HepG2 (cell line): ENCODE data around the gene CYTH1. TPM values are rescaled to one million over a fixed set of nuclear protein-coding genes. Genes with fewer than 3 reads are reported as not detected.

Experiments used
- ARNTL ChIP-seq: sonication (generic); formaldehyde crosslinking; IDR thresholded peaks from 2 replicates; pipeline ENCODE4 v1.4.0; 2020; ENCODE audit warnings: mild to moderate bottlenecking, missing genetic modification reagents
- DPF2 ChIP-seq: sonication (generic); formaldehyde crosslinking; IDR thresholded peaks from 2 replicates; pipeline ENCODE4 v1.4.0; 2020; ENCODE audit warnings: mild to moderate bottlenecking, low read depth, missing genetic modification reagents, borderline replicate concordance
- KAT8 ChIP-seq: IDR thresholded peaks from 2 replicates; pipeline ENCODE4 v1.6.1; 2016; ENCODE audit warnings: missing genetic modification reagents, missing compliant biosample characterization
- KDM4B ChIP-seq: sonication (generic); formaldehyde crosslinking; IDR thresholded peaks from 2 replicates; pipeline ENCODE4 v1.4.0; 2020; ENCODE audit warnings: missing genetic modification reagents
- NCOR1 ChIP-seq: fragments of 200-600 bp; sonication (generic); IDR thresholded peaks from 2 replicates; pipeline ENCODE4 v1.7.0; 2017; ENCODE audit warnings: antibody characterized with exemption, low read length, borderline replicate concordance
- NFKBIZ ChIP-seq: IDR thresholded peaks from 2 replicates; pipeline ENCODE4 v1.6.1; 2018; ENCODE audit warnings: missing genetic modification reagents, missing compliant biosample characterization
- PITX1 ChIP-seq: sonication (generic); formaldehyde crosslinking; IDR thresholded peaks from 2 replicates; pipeline ENCODE4 v1.5.1; 2020; ENCODE audit warnings: mild to moderate bottlenecking, missing genetic modification reagents
- POGZ ChIP-seq: sonication (generic); formaldehyde crosslinking; IDR thresholded peaks from 2 replicates; pipeline ENCODE4 v1.4.0; 2020; ENCODE audit warnings: mild to moderate bottlenecking, missing genetic modification reagents
- RARA ChIP-seq: IDR thresholded peaks from 2 replicates; pipeline ENCODE4 v1.6.1; 2016; ENCODE audit warnings: missing genetic modification reagents, missing compliant biosample characterization
- SALL1 ChIP-seq: sonication (generic); formaldehyde crosslinking; IDR thresholded peaks from 2 replicates; pipeline ENCODE4 v1.8.0; 2022; ENCODE audit warnings: mild to moderate bottlenecking, missing genetic modification reagents
- SIX4 ChIP-seq: sonication (generic); formaldehyde crosslinking; IDR thresholded peaks from 2 replicates; pipeline ENCODE4 v1.4.0; 2020; ENCODE audit warnings: missing genetic modification reagents
- U2AF1 ChIP-seq: fragments of 200-400 bp; formaldehyde crosslinking; optimal IDR thresholded peaks from 2 replicates; pipeline ENCODE3; 2017; ENCODE audit warnings: mild to moderate bottlenecking, low read depth, low read length
- ZNF329 ChIP-seq: sonication (generic); formaldehyde crosslinking; IDR thresholded peaks from 2 replicates; pipeline ENCODE4 v1.9.0; 2021; ENCODE audit warnings: low read depth, mild to moderate bottlenecking, missing genetic modification reagents
- ZNF331 ChIP-seq: sonication (generic); formaldehyde crosslinking; IDR thresholded peaks from 2 replicates; pipeline ENCODE4 v1.4.0; 2020; ENCODE audit warnings: missing genetic modification reagents
- ZNF589 ChIP-seq: sonication (generic); formaldehyde crosslinking; conservative IDR thresholded peaks from 2 replicates; pipeline ENCODE4 v1.8.0; 2022; ENCODE audit warnings: mild to moderate bottlenecking, moderate library complexity, missing genetic modification reagents
- ZNF607 ChIP-seq: sonication (generic); formaldehyde crosslinking; IDR thresholded peaks from 2 replicates; pipeline ENCODE4 v1.5.1; 2020; ENCODE audit warnings: missing genetic modification reagents, mild to moderate bottlenecking, borderline replicate concordance
- ZNF619 ChIP-seq: sonication (generic); formaldehyde crosslinking; IDR thresholded peaks from 2 replicates; pipeline ENCODE4 v1.4.0; 2020; ENCODE audit warnings: mild to moderate bottlenecking, missing genetic modification reagents
- ZNF670 ChIP-seq: sonication (generic); formaldehyde crosslinking; IDR thresholded peaks from 2 replicates; pipeline ENCODE4 v1.8.0; 2022; ENCODE audit warnings: mild to moderate bottlenecking, missing genetic modification reagents, borderline replicate concordance
- ZNF75D ChIP-seq: sonication (generic); formaldehyde crosslinking; IDR thresholded peaks from 2 replicates; pipeline ENCODE4 v1.8.1; 2023; ENCODE audit warnings: missing genetic modification reagents, mild to moderate bottlenecking, borderline replicate concordance
- ZNF780A ChIP-seq: sonication (generic); formaldehyde crosslinking; IDR thresholded peaks from 2 replicates; pipeline ENCODE4 v1.8.0; 2022; ENCODE audit warnings: mild to moderate bottlenecking, missing genetic modification reagents, moderate library complexity
- ZNF841 ChIP-seq: sonication (generic); formaldehyde crosslinking; IDR thresholded peaks from 2 replicates; pipeline ENCODE4 v1.8.1; 2023; ENCODE audit warnings: missing genetic modification reagents, borderline replicate concordance
- polyA plus RNA-seq, 8 experiments: library from polyadenylated mRNA; depleted of rRNA in 3 of 8; stranded (reverse) in 7 of 8; unstranded in 1 of 8; fragments of >200 nt; fragmentation: Illumina TruSeq in 4 of 8; extraction: Trizol in 4 of 8; gene quantifications; 2 replicates each; pipeline versions ENCODE4 v1.2.1 to v1.2.3, GENCODE V29; 2011 to 2016; ENCODE audit warnings: low read depth in 4 of 8, missing spikeins in 1 of 8, mixed read lengths in 1 of 8; ENCODE audit not compliant: insufficient read depth in 1 of 8
- total RNA-seq, 5 experiments: library from RNA; depleted of rRNA; stranded (reverse); fragments of >200 nt; fragmentation: Illumina TruSeq; extraction: Trizol; gene quantifications; 2 replicates each; pipeline ENCODE4 v1.2.3, GENCODE V29; 2016; ENCODE audit warnings: low read depth in 1 of 5
- TF ChIP-seq, protein P1 (sequence below): sonication (generic); formaldehyde crosslinking; IDR thresholded peaks from 2 replicates; pipeline ENCODE4 v1.8.0; 2022; ENCODE audit warnings: missing genetic modification reagents, mild to moderate bottlenecking, borderline replicate concordance
- TF ChIP-seq, protein P2 (sequence below): sonication (generic); formaldehyde crosslinking; IDR thresholded peaks from 2 replicates; pipeline ENCODE4 v1.8.1; 2022; ENCODE audit warnings: low read depth, mild to moderate bottlenecking, missing genetic modification reagents
- TF ChIP-seq, protein P3 (sequence below): IDR thresholded peaks from 2 replicates; pipeline ENCODE4 v1.6.1; 2016
- TF ChIP-seq, protein P4 (sequence below): sonication (generic); formaldehyde crosslinking; IDR thresholded peaks from 2 replicates; pipeline ENCODE4 v1.5.0; 2020; ENCODE audit warnings: missing genetic modification reagents

The CYTH1 gene
- total and polyA plus RNA-seq, 2 of the 13 experiments (the other 11 are each of a cell fraction or from before 2014, with no cell fraction given): 20.1 to 48.9 TPM

DNA sequence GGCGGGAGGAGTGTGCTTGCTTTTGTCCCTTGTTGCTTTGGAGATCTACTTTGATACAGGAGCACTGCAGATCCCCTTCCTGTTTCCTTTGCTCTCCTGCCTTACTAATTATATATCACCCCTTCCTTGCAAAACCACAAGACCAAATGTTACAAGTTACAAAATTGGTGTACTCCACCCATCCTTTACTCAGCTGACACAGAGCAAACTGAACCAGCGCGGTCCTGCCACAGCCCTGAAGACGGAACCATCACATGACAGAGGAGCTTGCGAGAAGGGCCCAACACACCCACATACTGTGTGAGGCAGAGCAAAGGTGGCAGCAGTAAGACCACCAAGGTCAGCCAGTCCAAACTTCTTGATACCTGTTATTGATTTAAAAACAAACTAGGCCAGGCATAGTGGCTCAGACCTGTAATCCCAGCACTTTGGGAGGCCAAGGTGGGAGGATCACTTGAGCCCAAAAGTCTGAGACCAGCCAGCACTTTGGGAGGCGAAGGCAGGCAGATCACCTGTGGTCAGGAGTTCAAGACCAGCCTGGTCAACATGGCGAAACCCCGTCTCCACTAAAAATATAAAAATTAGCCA lies 33.2 kb downstream of the CYTH1 start (continued):
- TF ChIP-seq, protein P1, sequence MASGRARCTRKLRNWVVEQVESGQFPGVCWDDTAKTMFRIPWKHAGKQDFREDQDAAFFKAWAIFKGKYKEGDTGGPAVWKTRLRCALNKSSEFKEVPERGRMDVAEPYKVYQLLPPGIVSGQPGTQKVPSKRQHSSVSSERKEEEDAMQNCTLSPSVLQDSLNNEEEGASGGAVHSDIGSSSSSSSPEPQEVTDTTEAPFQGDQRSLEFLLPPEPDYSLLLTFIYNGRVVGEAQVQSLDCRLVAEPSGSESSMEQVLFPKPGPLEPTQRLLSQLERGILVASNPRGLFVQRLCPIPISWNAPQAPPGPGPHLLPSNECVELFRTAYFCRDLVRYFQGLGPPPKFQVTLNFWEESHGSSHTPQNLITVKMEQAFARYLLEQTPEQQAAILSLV (CRISPR knock-in tag): no peak
- TF ChIP-seq SALL1 (peak; percentile 98), ZNF329 (CRISPR knock-in tag) (0 out of 2 replicates have a peak, but pooled peaks have one; percentile 33), ZNF670 (CRISPR knock-in tag) (no peak), ARNTL (CRISPR knock-in tag) (0 out of 2 replicates have a peak, but pooled peaks have one; percentile 51), KDM4B (CRISPR knock-in tag) (0 out of 2 replicates have a peak, but pooled peaks have one; percentile 40), SIX4 (CRISPR knock-in tag) (peak; percentile 43; the same call in 1 of the 2 replicates), PITX1 (CRISPR knock-in tag) (peak; percentile 95), ZNF75D (CRISPR knock-in tag) (no peak), ZNF331 (CRISPR knock-in tag) (peak; percentile 74; the same call in 1 of the 2 replicates), KAT8 (peak; percentile 56), NCOR1 (no peak), POGZ (CRISPR knock-in tag) (peak; percentile 80), ZNF619 (CRISPR knock-in tag) (no peak), DPF2 (peak; percentile 80; the same call in 1 of the 2 replicates), ZNF589 (no peak), ZNF780A (CRISPR knock-in tag) (peak; percentile 25; the same call in 1 of the 2 replicates), ZNF607 (CRISPR knock-in tag) (peak; percentile 84; the same call in 1 of the 2 replicates), U2AF1 (no peak), NFKBIZ (CRISPR knock-in tag) (peak; percentile 66; the same call in 1 of the 2 replicates), ZNF841 (CRISPR knock-in tag) (0 out of 2 replicates have a peak, but pooled peaks have one; percentile 37), RARA (CRISPR knock-in tag) (peak; percentile 65)
- TF ChIP-seq, protein P2, sequence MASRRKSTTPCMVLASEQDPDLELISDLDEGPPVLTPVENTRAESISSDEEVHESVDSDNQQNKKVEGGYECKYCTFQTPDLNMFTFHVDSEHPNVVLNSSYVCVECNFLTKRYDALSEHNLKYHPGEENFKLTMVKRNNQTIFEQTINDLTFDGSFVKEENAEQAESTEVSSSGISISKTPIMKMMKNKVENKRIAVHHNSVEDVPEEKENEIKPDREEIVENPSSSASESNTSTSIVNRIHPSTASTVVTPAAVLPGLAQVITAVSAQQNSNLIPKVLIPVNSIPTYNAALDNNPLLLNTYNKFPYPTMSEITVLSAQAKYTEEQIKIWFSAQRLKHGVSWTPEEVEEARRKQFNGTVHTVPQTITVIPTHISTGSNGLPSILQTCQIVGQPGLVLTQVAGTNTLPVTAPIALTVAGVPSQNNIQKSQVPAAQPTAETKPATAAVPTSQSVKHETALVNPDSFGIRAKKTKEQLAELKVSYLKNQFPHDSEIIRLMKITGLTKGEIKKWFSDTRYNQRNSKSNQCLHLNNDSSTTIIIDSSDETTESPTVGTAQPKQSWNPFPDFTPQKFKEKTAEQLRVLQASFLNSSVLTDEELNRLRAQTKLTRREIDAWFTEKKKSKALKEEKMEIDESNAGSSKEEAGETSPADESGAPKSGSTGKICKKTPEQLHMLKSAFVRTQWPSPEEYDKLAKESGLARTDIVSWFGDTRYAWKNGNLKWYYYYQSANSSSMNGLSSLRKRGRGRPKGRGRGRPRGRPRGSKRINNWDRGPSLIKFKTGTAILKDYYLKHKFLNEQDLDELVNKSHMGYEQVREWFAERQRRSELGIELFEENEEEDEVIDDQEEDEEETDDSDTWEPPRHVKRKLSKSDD (CRISPR knock-in tag): 0 out of 2 replicates have a peak, but pooled peaks have one; percentile 56
- TF ChIP-seq, protein P3, sequence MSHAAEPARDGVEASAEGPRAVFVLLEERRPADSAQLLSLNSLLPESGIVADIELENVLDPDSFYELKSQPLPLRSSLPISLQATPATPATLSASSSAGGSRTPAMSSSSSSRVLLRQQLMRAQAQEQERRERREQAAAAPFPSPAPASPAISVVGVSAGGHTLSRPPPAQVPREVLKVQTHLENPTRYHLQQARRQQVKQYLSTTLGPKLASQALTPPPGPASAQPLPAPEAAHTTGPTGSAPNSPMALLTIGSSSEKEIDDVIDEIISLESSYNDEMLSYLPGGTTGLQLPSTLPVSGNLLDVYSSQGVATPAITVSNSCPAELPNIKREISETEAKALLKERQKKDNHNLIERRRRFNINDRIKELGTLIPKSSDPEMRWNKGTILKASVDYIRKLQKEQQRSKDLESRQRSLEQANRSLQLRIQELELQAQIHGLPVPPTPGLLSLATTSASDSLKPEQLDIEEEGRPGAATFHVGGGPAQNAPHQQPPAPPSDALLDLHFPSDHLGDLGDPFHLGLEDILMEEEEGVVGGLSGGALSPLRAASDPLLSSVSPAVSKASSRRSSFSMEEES (CRISPR knock-in tag): peak; percentile 97
- TF ChIP-seq, protein P4, sequence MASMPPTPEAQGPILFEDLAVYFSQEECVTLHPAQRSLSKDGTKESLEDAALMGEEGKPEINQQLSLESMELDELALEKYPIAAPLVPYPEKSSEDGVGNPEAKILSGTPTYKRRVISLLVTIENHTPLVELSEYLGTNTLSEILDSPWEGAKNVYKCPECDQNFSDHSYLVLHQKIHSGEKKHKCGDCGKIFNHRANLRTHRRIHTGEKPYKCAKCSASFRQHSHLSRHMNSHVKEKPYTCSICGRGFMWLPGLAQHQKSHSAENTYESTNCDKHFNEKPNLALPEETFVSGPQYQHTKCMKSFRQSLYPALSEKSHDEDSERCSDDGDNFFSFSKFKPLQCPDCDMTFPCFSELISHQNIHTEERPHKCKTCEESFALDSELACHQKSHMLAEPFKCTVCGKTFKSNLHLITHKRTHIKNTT (CRISPR knock-in tag): no peak
